ENCODE data around the gene OSCP1.

- TF ChIP-seq CTCF (IDR thresholded peaks at IDR 0.05) (no peak), TCF7L2 (IDR thresholded peaks at IDR 0.05; ENCODE audit: low read depth, low read length) (no peak), SIN3A (IDR thresholded peaks at IDR 0.05; ENCODE audit: borderline replicate concordance, insufficient read depth, low read depth, low read length) (no peak), REST (IDR thresholded peaks at IDR 0.05; ENCODE audit: insufficient read depth in 1 of 2, low read depth in 2 of 2, low read length in 1 of 2) (no peak), POLR2AphosphoS5 (IDR thresholded peaks at IDR 0.05; ENCODE audit: low read depth, low read length) (no peak)
These were observed 15.6 kb upstream of the OSCP1 start for GRCh38 chr1:36465731-36466369.
